ENCODE measurements around the gene RAB33B.

DNA sequence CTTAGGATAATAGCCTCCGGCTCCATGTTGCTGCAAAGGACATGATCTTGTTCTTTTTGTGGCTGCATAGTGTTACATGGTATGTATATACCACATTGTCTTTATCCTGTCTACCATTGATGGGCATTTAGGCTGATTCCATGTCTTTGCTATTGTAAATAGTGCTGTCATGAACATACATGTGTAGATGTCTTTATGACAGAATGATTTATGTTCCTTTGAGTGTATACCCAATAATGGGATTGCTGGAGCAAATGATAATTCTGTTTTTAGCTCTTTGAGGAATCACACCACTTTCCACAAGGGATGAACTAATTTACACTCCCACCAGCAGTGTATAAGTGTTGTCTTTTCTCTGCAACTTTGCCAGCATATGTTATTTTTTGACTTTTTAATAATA, 4.6 kb downstream of the RAB33B start:
- TF ChIP-seq, protein P1, sequence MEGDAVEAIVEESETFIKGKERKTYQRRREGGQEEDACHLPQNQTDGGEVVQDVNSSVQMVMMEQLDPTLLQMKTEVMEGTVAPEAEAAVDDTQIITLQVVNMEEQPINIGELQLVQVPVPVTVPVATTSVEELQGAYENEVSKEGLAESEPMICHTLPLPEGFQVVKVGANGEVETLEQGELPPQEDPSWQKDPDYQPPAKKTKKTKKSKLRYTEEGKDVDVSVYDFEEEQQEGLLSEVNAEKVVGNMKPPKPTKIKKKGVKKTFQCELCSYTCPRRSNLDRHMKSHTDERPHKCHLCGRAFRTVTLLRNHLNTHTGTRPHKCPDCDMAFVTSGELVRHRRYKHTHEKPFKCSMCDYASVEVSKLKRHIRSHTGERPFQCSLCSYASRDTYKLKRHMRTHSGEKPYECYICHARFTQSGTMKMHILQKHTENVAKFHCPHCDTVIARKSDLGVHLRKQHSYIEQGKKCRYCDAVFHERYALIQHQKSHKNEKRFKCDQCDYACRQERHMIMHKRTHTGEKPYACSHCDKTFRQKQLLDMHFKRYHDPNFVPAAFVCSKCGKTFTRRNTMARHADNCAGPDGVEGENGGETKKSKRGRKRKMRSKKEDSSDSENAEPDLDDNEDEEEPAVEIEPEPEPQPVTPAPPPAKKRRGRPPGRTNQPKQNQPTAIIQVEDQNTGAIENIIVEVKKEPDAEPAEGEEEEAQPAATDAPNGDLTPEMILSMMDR (conservative IDR thresholded peaks at IDR 0.05; ENCODE audit: low read length) = no peak
- TF ChIP-seq EZH2phosphoT487 (IDR thresholded peaks at IDR 0.05; ENCODE audit: borderline replicate concordance, low read depth, low read length) = no peak

Data from OCI-LY7 (cell line).